COLO668 (cell line): ENCODE results near the gene TECPR2.
"Not testable (repeated sequence)": the region's sequence is repeated elsewhere in the genome, so short reads cannot be mapped to it uniquely, and the experiment has no call there.

Experiments
- DNase-seq: peaks from one replicate; lab custom pipeline; 2025; ENCODE audit not compliant: unreplicated experiment; lab: John Stamatoyannopoulos, UW

Gene TECPR2

GRCh38 chr14:102545461-102546265 is 182.9 kb downstream of the TECPR2 start:
- no peak for DNase-seq

DNA sequence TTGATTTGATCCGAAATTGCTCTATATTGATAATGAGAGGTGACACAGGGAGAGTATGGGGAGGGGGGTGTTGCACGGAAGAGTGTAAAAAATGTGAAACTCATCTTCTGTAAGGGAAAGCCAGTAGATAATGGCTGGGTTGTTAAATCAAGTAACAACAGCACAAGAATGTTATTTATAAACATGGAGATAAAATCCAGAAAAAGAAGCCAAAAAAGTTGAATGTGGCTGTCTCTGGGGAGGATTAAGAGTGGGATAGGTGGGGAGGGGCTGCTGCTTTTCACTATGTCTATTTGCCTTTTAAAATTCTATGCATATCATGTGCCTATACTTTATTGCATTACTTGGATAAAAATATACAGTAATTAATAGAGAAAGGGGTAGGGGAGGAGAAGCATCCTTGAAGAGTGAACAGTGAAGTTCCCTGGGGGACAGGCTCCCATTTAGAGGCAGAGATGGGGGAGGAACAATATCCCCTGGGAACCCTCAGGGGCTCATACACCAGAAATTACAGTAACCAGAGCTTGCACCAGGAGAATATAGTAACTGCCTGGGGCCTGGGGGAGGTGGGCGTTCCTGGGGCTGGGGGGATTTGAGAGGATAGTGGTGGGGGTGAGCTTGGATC is 186.0 kb downstream of the TECPR2 start:
- DNase-seq, result no peak

- not testable (repeated sequence) for DNase-seq
These were observed 188.2 kb downstream of the TECPR2 start for GRCh38 chr14:102550927-102551401.
